HG02973 (cell line): ENCODE results near the gene CPD.
"Not testable (repeated sequence)": the region's sequence is repeated elsewhere in the genome, so short reads cannot be mapped to it uniquely, and the experiment has no call there.

Experiments
- ATAC-seq: cut with Tn5 transposase; IDR thresholded peaks from one replicate; pipeline ENCODE4 v1.9.1; 2021; ENCODE audit warnings: moderate library complexity; ENCODE audit not compliant: unreplicated experiment

Gene CPD

DNA sequence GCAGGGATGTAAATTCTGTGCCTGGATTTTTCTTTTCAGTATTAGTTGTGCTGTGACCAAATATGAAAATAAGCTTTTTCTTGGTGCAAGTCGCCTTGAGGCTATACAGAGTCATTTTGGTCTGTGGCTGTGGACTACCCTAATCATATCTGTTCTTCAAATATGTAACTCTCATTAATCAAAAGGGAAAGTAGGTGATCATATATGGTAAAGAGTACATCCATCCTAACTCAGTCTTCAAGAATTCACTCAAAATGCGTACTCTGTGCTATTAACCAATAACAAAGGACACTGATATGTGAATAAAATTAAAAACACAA lies 2.6 kb downstream of the CPD start:
- no peak for ATAC-seq

GRCh38 chr17:30382345-30382744 lies 3.6 kb downstream of the CPD start:
- ATAC-seq = no peak

- no peak for ATAC-seq
These were observed 9.8 kb downstream of the CPD start for GRCh38 chr17:30388321-30389179.

DNA sequence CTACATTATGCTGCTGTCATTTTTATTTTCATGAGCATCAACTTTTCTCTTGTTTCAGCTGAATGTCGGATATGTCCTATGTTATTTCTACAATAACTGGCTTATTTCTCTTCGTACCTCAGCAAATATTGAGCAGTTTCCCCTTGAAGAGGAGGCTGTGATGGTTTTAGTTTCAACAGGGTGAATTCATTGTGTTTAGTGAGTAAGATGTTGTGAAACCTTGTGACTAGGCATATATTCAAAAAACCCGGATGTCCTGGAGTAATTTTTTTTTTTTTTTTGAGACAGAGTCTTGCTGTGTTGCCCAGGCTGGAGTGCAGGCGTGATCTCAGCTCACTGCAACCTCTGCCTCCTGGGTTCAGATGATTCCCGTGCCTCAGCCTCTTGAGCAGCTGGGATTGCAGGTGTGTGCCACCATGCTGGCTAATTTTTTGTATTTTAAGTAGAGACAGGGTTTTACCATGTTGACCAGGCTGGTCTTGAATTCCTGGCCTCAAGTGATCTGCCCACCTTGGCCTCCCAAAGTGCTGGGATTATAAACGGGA lies 11.1 kb downstream of the CPD start:
- no peak for ATAC-seq

GRCh38 chr17:30391534-30391933 lies 12.8 kb downstream of the CPD start:
- ATAC-seq = no peak

DNA sequence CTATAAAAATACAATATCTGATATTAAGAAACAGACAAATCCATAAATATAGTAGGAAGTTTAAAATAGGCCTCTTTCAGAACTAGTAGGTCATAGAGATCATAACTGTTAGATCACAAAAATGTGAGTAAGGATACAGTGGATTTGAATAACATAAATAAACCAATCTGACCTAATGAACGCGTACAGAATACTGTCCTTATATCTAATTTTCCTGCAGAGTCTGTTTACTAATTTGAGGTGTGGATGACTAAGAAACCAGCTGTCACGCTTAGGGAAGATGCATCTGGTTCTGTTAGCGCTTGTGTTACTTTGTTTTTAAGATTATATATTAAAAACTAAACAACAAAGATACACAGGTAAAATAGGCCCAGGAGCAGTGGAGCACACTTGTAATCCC lies 14.8 kb downstream of the CPD start:
- no peak for ATAC-seq

DNA sequence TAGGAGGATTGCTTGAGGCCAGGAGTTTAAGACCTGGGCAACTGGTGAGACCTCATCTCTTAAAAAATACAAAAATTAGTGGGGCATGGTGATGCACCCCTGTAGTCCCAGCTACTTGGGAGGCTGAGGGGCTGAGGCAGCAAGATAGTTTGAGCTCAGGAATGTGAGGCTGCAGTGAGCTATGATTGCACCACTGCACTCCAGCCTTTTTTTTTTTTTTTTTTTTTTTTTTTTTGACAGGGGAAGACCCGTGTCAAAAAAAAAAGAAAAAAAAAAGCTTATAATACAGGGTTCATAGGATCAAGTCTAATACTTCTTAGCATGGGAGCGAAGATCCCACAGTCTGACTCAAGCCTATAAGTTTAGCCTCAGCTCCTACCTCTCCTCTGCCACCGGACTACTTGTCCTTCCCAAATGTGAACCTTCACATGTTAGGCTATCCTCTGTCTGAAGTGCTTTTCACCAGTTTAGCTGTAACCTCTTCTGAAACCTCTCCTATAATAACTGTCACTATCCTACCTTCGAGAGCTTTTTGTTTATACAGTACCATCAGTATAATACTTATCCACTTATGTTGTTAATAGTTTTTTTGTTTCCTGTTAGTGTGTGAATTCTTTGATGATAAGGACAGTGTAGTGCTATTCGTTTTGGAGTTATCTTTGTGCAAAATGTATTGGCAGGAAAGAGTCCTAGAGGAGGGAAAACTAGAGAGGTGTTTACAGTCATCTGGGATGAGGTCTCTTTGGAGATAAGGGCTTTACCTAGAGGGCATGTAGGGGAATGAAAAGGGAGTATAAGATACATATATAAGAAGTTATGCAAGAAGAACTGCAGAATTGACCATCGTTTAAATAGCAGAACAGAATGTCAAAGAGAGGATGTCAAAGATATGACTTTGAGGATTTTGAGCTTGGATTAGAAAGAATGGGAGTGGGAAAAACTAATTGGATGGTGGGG lies 15.5 kb downstream of the CPD start:
- ATAC-seq = no peak

DNA sequence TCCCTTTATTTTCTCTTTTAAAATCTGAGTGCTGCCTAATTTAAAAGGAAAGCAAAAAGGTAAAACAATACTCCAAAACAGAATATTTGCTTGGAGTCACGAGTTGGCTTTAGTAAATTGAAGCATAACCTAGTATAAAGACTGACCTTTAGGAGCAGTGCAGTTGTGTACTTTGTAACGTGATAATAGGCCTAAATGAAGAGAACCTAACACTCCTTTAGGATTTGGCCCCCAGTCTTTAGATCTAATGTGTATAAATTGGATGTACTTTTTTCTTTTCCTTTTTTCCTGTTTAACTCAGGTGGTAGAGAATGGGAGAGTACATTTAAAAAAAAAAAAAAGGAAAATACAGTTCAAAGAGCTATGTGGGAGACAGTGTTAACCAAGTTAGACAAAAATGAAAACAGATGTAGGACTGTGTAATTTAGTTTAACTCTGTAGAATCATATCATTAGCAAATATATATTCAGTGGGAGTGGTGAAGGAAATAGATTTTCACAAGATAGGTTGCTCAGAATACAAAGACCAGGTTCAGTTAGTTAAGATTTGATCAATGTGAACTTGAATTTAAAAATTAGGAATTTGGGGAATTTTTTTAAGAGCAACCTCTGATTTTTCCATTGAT lies 16.8 kb downstream of the CPD start:
- no peak for ATAC-seq

- no peak for ATAC-seq
These were observed 17.4 kb downstream of the CPD start for GRCh38 chr17:30396129-30396528.

DNA sequence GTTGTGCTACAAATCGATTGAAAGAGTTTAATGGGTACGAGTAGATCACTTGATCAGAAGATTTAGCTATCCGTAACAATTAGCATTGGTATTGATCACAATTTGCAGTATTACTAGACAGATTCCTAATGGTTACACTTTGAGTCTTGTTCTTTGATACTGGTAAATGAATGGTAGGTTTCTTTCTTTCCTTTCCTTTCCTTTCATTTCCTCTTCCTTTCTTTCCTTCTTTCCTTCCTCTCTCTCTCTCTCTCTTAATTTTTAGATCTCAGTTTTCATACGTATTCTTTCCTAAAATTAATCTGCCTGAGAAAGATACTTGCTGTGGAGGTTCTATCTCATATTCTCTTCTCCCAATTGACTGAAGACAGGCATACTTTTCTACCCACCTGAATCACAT lies 17.9 kb downstream of the CPD start:
- no peak for ATAC-seq

- no peak for ATAC-seq
These were observed 19.8 kb downstream of the CPD start for GRCh38 chr17:30398328-30399041.

DNA sequence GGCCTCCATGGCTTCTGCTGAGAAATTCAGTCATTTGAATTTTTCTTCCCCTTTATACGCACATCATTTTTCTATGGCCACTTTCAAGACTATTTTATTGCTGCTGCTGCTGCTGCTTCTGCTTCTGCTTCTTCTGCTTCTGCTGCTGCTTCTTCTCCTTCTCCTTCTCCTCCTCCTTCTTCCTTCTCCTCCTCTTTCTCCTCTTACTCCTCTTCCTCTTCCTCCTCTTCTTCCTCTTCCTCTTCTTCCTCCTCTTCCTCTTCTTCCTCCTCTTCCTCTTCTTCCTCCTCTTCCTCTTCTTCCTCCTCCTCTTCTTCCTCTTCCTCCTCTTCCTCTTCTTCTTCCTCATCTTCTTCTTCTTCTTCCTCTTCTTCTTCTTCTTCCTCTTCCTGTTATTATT lies 22.4 kb downstream of the CPD start:
- no peak for ATAC-seq

DNA sequence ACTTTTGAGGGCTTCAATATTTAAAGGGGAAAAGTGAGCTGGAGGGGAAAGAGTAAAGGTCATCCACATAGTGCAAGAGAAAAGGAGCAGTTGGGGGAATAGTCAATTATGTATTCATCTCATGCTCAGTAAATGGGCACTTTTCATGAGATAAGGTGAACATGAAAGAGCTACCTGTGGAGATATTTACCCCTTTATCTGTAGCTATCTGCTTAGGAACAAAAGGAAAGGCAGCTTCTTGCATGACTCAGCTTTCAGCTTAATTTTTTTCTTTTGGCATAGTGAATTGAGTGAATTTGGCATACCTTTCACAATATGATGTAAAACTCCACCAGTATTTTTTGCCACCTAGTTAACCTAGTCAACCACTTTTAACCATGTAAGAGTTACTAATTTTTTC lies 26.4 kb downstream of the CPD start:
- ATAC-seq = no peak

GRCh38 chr17:30410627-30411026 lies 31.9 kb downstream of the CPD start:
- not testable (repeated sequence) for ATAC-seq

DNA sequence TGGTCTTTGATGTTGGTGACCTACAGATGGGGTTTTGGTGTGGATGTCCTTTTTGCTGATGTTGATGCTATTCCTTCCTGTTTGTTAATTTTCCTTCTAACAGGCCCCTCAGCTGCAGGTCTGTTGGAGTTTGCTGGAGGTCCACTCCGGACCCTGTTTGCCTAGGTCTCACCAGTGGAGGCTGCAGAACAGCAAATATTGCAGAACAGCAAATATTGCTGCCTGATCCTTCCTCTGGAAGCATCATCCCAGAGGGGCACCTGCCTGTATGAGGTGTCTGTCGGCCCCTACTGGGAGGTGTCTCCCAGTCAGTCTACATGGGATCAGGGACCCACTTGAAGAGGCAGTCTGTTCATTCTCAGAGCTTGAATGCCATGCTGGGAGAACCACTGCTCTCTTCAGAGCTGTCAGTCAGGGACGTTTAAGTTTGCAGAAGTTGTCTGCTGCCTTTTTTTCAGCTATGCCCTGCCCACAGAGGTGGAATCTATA lies 33.3 kb downstream of the CPD start:
- not testable (repeated sequence) for ATAC-seq

GRCh38 chr17:30413109-30413508 lies 34.4 kb downstream of the CPD start:
- no peak for ATAC-seq

DNA sequence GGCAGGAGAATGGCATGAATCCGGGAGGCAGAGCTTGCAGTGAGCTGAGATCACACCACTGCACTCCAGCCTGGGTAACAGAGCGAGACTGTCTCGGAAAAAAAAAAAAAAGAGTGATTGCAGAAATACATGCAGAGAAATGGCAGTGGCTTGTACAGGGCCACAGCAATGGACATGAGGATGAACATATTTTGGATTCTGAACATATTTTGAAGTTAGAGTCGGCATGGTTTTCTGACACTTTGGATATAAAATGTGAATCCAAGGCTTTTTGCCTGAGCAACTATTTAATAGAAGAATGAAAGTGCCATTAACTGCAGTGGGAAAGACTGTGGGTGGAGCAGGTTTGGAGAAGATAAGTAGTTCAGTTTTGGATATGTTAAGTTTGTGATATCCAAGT lies 35.8 kb downstream of the CPD start:
- ATAC-seq = no peak

DNA sequence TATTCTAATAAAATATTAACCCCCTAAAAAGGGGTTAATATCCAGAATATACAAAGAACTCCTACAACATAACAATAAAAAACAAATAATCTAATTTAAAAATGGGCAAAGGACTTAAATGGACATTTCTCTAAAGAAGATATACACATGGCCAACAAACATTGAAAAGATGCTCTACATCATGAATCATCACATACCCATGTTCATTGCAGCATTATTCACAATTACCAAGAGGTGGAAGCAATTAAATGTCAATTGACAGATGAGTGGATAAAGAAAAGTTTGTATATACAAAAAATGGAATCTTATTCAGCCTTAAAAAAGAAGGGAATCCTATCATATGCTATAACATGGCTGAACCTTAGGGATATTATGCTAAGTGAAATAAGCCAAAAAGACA lies 36.8 kb downstream of the CPD start:
- ATAC-seq = no peak

DNA sequence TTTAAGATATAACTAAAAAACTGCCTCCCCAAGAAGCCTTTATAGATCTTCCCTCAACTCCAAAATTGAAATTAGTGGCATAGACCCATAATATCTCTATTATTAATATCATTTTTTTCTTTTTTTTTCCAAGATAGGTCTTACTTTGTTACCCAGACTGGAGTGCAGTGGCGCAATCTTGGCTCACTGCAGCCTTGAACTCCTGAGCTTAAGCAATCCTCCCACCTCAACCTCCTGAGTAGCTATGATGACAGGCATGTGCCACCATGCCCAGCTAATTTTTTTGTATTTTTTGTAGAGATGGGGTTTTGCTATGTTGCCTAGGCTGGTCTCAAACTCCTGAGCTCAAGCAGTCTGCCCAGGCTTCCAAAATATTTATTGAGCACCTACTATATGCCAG lies 39.3 kb downstream of the CPD start:
- not testable (repeated sequence) for ATAC-seq

GRCh38 chr17:30421592-30421991 lies 42.9 kb downstream of the CPD start:
- ATAC-seq = no peak

DNA sequence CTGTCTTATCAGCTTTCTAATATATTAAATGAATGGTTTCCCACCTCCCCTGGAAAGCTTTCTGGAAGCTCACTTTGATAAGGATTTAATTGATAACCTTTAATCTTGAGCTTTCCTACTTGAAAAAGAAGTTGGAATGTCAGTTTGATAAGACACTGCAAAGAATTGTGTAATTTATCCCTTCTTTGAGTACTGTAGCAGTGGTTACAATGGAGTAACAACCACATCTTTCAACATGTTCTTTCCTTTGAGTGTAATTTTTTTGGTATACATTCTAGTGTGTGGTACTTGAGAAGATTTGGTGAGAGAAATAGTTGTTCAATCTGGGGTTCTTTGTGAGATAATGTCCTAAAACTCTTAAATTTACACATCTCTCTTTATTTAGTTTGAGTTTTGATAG lies 43.4 kb downstream of the CPD start:
- no peak for ATAC-seq
